SIG-M5 (cell line): ENCODE results near the gene SHISA5.

Source experiments
- DNase-seq: peaks from one replicate; lab custom pipeline; 2025; lab: John Stamatoyannopoulos, UW

Gene SHISA5

GRCh38 chr3:48431224-48432029 lies 72.5 kb downstream of the SHISA5 start:
- DNase-seq = no peak

GRCh38 chr3:48430708-48431101 lies 73.3 kb downstream of the SHISA5 start:
- DNase-seq = no peak

GRCh38 chr3:48429960-48430707 lies 73.8 kb downstream of the SHISA5 start, which contains the start of gene PLXNB1:
Gene PLXNB1, minus strand, starts transcription at chr3:48430086. Its CDS starts 5,475 bp downstream, at chr3:48424611.
- no peak for DNase-seq

- DNase-seq = no peak
Observed at GRCh38 chr3:48429317-48429959, 74.5 kb downstream of the SHISA5 start.

- no peak for DNase-seq
Observed at GRCh38 chr3:48428572-48429316, 75.2 kb downstream of the SHISA5 start.

- DNase-seq = no peak
Observed at GRCh38 chr3:48428088-48428571, 75.8 kb downstream of the SHISA5 start.

GRCh38 chr3:48427630-48427962 lies 76.4 kb downstream of the SHISA5 start:
- no peak for DNase-seq

- DNase-seq = no peak
Observed at GRCh38 chr3:48426944-48427629, 76.9 kb downstream of the SHISA5 start.

GRCh38 chr3:48426401-48426909 lies 77.5 kb downstream of the SHISA5 start:
- DNase-seq = no peak

GRCh38 chr3:48425281-48425812 lies 78.6 kb downstream of the SHISA5 start:
- DNase-seq = no peak

GRCh38 chr3:48423883-48424695 lies 79.9 kb downstream of the SHISA5 start:
- DNase-seq = no peak

- DNase-seq = no peak
Observed at GRCh38 chr3:48423241-48423882, 80.6 kb downstream of the SHISA5 start.

- no peak for DNase-seq
Observed at GRCh38 chr3:48422681-48423080, 81.3 kb downstream of the SHISA5 start.

- no peak for DNase-seq
Observed at GRCh38 chr3:48422272-48422671, 81.7 kb downstream of the SHISA5 start.

GRCh38 chr3:48420561-48420960 lies 83.4 kb downstream of the SHISA5 start:
- DNase-seq = no peak

- DNase-seq = no peak
Observed at GRCh38 chr3:48419597-48419996, 84.4 kb downstream of the SHISA5 start.

GRCh38 chr3:48419149-48419548 lies 84.8 kb downstream of the SHISA5 start:
- no peak for DNase-seq

- no peak for DNase-seq
Observed at GRCh38 chr3:48418651-48419050, 85.3 kb downstream of the SHISA5 start.

- DNase-seq = no peak
Observed at GRCh38 chr3:48418140-48418539, 85.8 kb downstream of the SHISA5 start.
